SK-N-SH treated with all-trans-retinoic acid at 6 μM for 48 hours (cell line): ENCODE data around the gene IL10RA.

Experiments used
- ATAC-seq: fragments of 200-7000 bp; cut with Tn5 transposase; 3 replicates; pipeline ENCODE4 v1.9.1; 2020; ENCODE audit warnings: mild to moderate bottlenecking, moderate library complexity
- BACH2 ChIP-seq: fragments of 250-450 bp; sonication (Bioruptor Pico); IDR thresholded peaks from 2 replicates; pipeline ENCODE4 v1.9.0; 2021; ENCODE audit warnings: mild to moderate bottlenecking, borderline replicate concordance
- CSDC2 ChIP-seq: fragments of 250-450 bp; sonication (Bioruptor Pico); IDR thresholded peaks from 2 replicates; pipeline ENCODE4 v1.5.0; 2020; ENCODE audit warnings: mild to moderate bottlenecking, moderate library complexity
- ESRRG ChIP-seq: fragments of 250-450 bp; sonication (Bioruptor Pico); IDR thresholded peaks from 2 replicates; pipeline ENCODE4 v1.6.1; 2021; ENCODE audit warnings: mild to moderate bottlenecking
- GLIS3 ChIP-seq: fragments of 250-450 bp; sonication (Bioruptor Pico); IDR thresholded peaks from 2 replicates; pipeline ENCODE4 v1.5.0; 2020; ENCODE audit warnings: mild to moderate bottlenecking, moderate library complexity
- ISL1 ChIP-seq: fragments of 250-450 bp; sonication (Bioruptor Pico); IDR thresholded peaks from 2 replicates; pipeline ENCODE4 v2.1.2; 2022; ENCODE audit warnings: mild to moderate bottlenecking, moderate library complexity
- OSR1 ChIP-seq: fragments of 250-450 bp; sonication (Bioruptor Pico); IDR thresholded peaks from 2 replicates; pipeline ENCODE4 v1.8.0; 2022; ENCODE audit warnings: moderate library complexity, mild to moderate bottlenecking, inconsistent platforms
- PPARA ChIP-seq: fragments of 250-450 bp; sonication (Bioruptor Pico); IDR thresholded peaks from 2 replicates; pipeline ENCODE4 v1.5.0; 2020; ENCODE audit warnings: mild to moderate bottlenecking, borderline replicate concordance
- RARB ChIP-seq: fragments of 250-450 bp; sonication (Bioruptor Pico); IDR thresholded peaks from 2 replicates; pipeline ENCODE4 v1.8.0; 2021; ENCODE audit warnings: mild to moderate bottlenecking, moderate library complexity
- TCF4 ChIP-seq: fragments of 250-450 bp; sonication (Bioruptor Pico); IDR thresholded peaks from 2 replicates; pipeline ENCODE4 v1.8.0; 2021; ENCODE audit warnings: mild to moderate bottlenecking, moderate library complexity, borderline replicate concordance
- TOX ChIP-seq: fragments of 250-450 bp; sonication (Bioruptor Pico); IDR thresholded peaks from 2 replicates; pipeline ENCODE4 v1.8.0; 2021; ENCODE audit warnings: mild to moderate bottlenecking, moderate library complexity, borderline replicate concordance
- ZC3H10 ChIP-seq: fragments of 250-450 bp; sonication (Bioruptor Pico); IDR thresholded peaks from 2 replicates; pipeline ENCODE4 v1.5.1; 2021; ENCODE audit warnings: mild to moderate bottlenecking, moderate library complexity
- ZFP3 ChIP-seq: fragments of 250-450 bp; sonication (Bioruptor Pico); IDR thresholded peaks from 2 replicates; pipeline ENCODE4 v1.5.0; 2020; ENCODE audit warnings: mild to moderate bottlenecking, moderate library complexity
- ZFP30 ChIP-seq: fragments of 450-650 bp; formaldehyde crosslinking; IDR thresholded peaks from 2 replicates; pipeline ENCODE4 v1.5.0; 2022; ENCODE audit warnings: mild to moderate bottlenecking, moderate library complexity
- ZNF565 ChIP-seq: fragments of 450-650 bp; formaldehyde crosslinking; conservative IDR thresholded peaks from 2 replicates; pipeline ENCODE4 v1.5.0; 2020; ENCODE audit warnings: low read depth, mild to moderate bottlenecking, moderate library complexity
- ZNF70 ChIP-seq: fragments of 450-650 bp; formaldehyde crosslinking; IDR thresholded peaks from 2 replicates; pipeline ENCODE4 v1.5.0; 2020; ENCODE audit warnings: mild to moderate bottlenecking, moderate library complexity
- ZNF8 ChIP-seq: fragments of 450-650 bp; formaldehyde crosslinking; IDR thresholded peaks from 2 replicates; pipeline ENCODE4 v1.5.0; 2020; ENCODE audit warnings: mild to moderate bottlenecking, moderate library complexity
- TF ChIP-seq, protein P1 (sequence below): fragments of 250-450 bp; sonication (Bioruptor Pico); IDR thresholded peaks from 2 replicates; pipeline ENCODE4 v1.8.0; 2021; ENCODE audit warnings: low read depth, mild to moderate bottlenecking, moderate library complexity, borderline replicate concordance
- TF ChIP-seq, protein P2 (sequence below): fragments of 250-450 bp; sonication (Bioruptor Pico); IDR thresholded peaks from 2 replicates; pipeline ENCODE4 v1.5.1; 2021; ENCODE audit warnings: mild to moderate bottlenecking, moderate library complexity
- TF ChIP-seq, protein P3 (sequence below): fragments of 250-450 bp; sonication (Bioruptor Pico); IDR thresholded peaks from 2 replicates; pipeline ENCODE4 v1.5.1; 2020; ENCODE audit warnings: low read depth, mild to moderate bottlenecking, moderate library complexity
- TF ChIP-seq, protein P4 (sequence below): fragments of 250-450 bp; sonication (Bioruptor Pico); IDR thresholded peaks from 2 replicates; pipeline ENCODE4 v1.8.0; 2020; ENCODE audit warnings: mild to moderate bottlenecking, moderate library complexity, borderline replicate concordance
- TF ChIP-seq, protein P5 (sequence below): fragments of 250-450 bp; sonication (Bioruptor Pico); IDR thresholded peaks from 2 replicates; pipeline ENCODE4 v1.5.0; 2020; ENCODE audit warnings: mild to moderate bottlenecking, moderate library complexity

Gene IL10RA

DNA sequence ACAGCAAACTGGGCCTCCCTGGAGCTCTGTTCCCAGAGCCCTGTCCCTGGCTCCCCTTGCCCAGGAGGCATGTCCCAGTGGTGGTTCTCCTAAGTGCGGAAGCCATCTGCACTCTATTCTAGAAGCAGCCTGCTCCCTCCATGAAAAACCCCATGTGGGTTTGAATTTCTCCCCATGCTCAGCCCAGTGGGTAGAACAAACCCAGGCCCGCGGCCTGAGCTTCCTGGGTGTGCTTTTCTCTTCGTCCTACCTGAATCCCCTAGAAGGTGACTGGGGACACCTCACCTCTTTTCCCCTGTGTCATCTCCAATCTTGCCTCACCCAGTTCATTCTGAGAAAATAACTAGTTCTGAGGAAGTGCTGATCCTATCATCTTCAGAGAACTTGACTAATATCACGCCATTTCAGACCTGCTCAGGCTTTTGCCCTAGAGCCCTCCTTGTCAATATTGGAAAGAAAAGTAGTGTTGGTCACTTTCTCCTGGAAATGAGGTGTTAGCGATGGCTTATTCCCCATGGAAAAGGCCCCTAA, 15.9 kb downstream of the IL10RA start (continued):
- TF ChIP-seq PPARA (no peak), ZNF565 (no peak)

DNA sequence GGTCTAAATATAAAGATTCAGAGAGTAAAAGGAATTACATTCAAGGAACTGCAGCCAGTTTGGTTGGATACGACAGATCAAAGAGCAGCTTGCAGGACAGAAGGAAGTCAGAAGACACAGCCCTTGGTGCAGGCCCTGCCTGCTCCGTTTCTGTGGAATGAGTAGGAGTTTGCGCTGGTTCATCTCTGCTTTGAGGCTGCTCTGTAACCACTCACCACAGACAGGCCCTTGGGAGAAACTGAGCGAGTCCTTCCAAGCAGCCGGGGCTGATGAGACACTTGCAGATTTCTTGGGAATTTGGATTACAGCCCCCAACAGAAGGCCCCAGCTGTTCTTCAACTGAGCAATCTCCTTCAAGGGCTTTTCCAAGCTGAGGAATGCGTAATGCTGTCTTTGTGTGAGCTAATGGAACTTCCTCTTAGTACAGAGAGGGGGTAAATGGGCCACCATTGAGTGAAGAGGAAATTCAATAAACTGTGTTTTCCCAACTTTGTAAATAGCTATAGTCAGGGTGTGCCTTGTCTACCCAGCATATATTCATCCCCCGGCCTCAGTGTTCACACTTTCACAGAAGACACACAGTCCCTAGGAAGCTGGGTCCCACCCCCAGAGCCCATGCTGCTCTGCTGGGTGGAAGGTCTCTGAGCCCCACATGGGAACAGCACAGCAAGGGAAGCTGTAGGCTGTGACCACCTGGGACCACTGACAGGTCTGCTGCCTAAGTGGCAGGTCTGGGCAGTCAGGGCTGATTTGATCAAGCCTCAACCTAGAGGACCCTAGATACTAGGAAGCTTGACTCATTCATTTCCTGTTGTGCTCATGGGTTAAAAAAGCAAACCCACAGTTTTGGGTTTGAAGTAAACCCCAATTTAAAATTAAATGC, 16.6 kb downstream of the IL10RA start:
- no peak for TF ChIP-seq CSDC2 (CRISPR knock-in tag)
- TF ChIP-seq ZFP30 (CRISPR knock-in tag): no peak
- no peak for TF ChIP-seq ZNF70
- TF ChIP-seq ISL1: no peak
- TF ChIP-seq ZFP3 (CRISPR knock-in tag): no peak
- TF ChIP-seq PPARA: no peak
- TF ChIP-seq, protein P1, sequence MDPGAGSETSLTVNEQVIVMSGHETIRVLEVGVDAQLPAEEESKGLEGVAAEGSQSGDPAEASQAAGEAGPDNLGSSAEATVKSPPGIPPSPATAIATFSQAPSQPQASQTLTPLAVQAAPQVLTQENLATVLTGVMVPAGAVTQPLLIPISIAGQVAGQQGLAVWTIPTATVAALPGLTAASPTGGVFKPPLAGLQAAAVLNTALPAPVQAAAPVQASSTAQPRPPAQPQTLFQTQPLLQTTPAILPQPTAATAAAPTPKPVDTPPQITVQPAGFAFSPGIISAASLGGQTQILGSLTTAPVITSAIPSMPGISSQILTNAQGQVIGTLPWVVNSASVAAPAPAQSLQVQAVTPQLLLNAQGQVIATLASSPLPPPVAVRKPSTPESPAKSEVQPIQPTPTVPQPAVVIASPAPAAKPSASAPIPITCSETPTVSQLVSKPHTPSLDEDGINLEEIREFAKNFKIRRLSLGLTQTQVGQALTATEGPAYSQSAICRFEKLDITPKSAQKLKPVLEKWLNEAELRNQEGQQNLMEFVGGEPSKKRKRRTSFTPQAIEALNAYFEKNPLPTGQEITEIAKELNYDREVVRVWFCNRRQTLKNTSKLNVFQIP (CRISPR knock-in tag): no peak
- TF ChIP-seq, protein P2, sequence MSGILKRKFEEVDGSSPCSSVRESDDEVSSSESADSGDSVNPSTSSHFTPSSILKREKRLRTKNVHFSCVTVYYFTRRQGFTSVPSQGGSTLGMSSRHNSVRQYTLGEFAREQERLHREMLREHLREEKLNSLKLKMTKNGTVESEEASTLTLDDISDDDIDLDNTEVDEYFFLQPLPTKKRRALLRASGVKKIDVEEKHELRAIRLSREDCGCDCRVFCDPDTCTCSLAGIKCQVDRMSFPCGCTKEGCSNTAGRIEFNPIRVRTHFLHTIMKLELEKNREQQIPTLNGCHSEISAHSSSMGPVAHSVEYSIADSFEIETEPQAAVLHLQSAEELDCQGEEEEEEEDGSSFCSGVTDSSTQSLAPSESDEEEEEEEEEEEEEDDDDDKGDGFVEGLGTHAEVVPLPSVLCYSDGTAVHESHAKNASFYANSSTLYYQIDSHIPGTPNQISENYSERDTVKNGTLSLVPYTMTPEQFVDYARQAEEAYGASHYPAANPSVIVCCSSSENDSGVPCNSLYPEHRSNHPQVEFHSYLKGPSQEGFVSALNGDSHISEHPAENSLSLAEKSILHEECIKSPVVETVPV (CRISPR knock-in tag): no peak
- no peak for TF ChIP-seq TOX (CRISPR knock-in tag)
- TF ChIP-seq, protein P3, sequence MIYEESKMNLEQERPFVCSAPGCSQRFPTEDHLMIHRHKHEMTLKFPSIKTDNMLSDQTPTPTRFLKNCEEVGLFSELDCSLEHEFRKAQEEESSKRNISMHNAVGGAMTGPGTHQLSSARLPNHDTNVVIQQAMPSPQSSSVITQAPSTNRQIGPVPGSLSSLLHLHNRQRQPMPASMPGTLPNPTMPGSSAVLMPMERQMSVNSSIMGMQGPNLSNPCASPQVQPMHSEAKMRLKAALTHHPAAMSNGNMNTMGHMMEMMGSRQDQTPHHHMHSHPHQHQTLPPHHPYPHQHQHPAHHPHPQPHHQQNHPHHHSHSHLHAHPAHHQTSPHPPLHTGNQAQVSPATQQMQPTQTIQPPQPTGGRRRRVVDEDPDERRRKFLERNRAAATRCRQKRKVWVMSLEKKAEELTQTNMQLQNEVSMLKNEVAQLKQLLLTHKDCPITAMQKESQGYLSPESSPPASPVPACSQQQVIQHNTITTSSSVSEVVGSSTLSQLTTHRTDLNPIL (CRISPR knock-in tag): no peak
- TF ChIP-seq OSR1 (CRISPR knock-in tag): no peak
- TF ChIP-seq ESRRG (CRISPR knock-in tag): no peak
- TF ChIP-seq ZC3H10 (CRISPR knock-in tag): no peak
- TF ChIP-seq, protein P4, sequence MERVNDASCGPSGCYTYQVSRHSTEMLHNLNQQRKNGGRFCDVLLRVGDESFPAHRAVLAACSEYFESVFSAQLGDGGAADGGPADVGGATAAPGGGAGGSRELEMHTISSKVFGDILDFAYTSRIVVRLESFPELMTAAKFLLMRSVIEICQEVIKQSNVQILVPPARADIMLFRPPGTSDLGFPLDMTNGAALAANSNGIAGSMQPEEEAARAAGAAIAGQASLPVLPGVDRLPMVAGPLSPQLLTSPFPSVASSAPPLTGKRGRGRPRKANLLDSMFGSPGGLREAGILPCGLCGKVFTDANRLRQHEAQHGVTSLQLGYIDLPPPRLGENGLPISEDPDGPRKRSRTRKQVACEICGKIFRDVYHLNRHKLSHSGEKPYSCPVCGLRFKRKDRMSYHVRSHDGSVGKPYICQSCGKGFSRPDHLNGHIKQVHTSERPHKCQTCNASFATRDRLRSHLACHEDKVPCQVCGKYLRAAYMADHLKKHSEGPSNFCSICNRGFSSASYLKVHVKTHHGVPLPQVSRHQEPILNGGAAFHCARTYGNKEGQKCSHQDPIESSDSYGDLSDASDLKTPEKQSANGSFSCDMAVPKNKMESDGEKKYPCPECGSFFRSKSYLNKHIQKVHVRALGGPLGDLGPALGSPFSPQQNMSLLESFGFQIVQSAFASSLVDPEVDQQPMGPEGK (CRISPR knock-in tag): no peak
- ATAC-seq: no peak

DNA sequence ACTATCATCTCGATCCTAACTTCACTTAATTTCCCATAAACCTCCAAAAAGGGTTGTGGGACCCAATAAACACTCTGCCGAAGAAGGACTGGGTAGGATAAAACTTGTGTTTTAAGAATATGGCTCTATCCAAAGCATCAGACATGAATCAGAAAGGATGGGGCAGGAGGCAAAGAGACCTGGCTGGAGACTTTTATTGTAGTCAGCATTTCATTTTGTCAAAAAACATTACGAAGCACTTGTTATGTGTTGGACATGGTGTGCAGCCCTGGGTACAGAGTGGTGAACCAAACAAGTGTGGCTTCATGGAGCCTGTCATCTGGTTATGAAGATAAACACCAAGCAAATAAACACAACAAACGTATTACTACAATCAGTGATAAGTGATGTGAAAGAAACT, 17.3 kb downstream of the IL10RA start:
- TF ChIP-seq PPARA: no peak
- no peak for TF ChIP-seq ZFP30 (CRISPR knock-in tag)
- no peak for TF ChIP-seq BACH2 (CRISPR knock-in tag)
- TF ChIP-seq, protein P1 (CRISPR knock-in tag): no peak
- TF ChIP-seq CSDC2 (CRISPR knock-in tag): no peak
- no peak for TF ChIP-seq GLIS3 (CRISPR knock-in tag)
- no peak for TF ChIP-seq ZNF8 (CRISPR knock-in tag)
- no peak for TF ChIP-seq TCF4 (CRISPR knock-in tag)
- no peak for TF ChIP-seq ZC3H10 (CRISPR knock-in tag)
- TF ChIP-seq, protein P5, sequence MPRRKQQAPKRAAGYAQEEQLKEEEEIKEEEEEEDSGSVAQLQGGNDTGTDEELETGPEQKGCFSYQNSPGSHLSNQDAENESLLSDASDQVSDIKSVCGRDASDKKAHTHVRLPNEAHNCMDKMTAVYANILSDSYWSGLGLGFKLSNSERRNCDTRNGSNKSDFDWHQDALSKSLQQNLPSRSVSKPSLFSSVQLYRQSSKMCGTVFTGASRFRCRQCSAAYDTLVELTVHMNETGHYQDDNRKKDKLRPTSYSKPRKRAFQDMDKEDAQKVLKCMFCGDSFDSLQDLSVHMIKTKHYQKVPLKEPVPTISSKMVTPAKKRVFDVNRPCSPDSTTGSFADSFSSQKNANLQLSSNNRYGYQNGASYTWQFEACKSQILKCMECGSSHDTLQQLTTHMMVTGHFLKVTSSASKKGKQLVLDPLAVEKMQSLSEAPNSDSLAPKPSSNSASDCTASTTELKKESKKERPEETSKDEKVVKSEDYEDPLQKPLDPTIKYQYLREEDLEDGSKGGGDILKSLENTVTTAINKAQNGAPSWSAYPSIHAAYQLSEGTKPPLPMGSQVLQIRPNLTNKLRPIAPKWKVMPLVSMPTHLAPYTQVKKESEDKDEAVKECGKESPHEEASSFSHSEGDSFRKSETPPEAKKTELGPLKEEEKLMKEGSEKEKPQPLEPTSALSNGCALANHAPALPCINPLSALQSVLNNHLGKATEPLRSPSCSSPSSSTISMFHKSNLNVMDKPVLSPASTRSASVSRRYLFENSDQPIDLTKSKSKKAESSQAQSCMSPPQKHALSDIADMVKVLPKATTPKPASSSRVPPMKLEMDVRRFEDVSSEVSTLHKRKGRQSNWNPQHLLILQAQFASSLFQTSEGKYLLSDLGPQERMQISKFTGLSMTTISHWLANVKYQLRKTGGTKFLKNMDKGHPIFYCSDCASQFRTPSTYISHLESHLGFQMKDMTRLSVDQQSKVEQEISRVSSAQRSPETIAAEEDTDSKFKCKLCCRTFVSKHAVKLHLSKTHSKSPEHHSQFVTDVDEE: no peak
- no peak for TF ChIP-seq TOX (CRISPR knock-in tag)
- TF ChIP-seq, protein P2 (CRISPR knock-in tag): no peak
- no peak for TF ChIP-seq RARB (CRISPR knock-in tag)
- ATAC-seq: no peak
